A673 (cell line): ENCODE data around the gene VAMP4. TPM values are rescaled to one million over a fixed set of nuclear protein-coding genes. Genes with fewer than 3 reads are reported as not detected.

Source experiments
- BruUV-seq: library from RNA; stranded (reverse); fragments of 400-500 nt; replicated peaks from 2 replicates; lab custom pipeline; 2021; lab: Mats Ljungman, UMichigan
- CTCF ChIA-PET: fragments of 300-600 bp; sonication (Branson Sonifier 250); formaldehyde crosslinking; loops from one replicate; lab custom pipeline; 2022; ENCODE audit warnings: antibody characterized with exemption; lab: Charles Lee
- POLR2A ChIA-PET: fragments of 300-600 bp; sonication (Branson Sonifier 250); formaldehyde crosslinking; loops from one replicate; lab custom pipeline; 2022; ENCODE audit warnings: antibody characterized with exemption; ENCODE audit not compliant: low non-redundant PET; lab: Charles Lee
- DNase-seq: peaks from one replicate; pipeline ENCODE4 v3.0.0-alpha.2; 2015; ENCODE audit warnings: low spot score
- H3K27ac ChIP-seq: fragments of 200-600 bp; sonication (generic); 2 replicates; pipeline ENCODE4 v1.5.1; 2016; ENCODE audit warnings: mixed run types, low read depth, mild to moderate bottlenecking, mixed read lengths, antibody characterized with exemption, low read length; ENCODE audit not compliant: poor library complexity, severe bottlenecking
- H3K27me3 ChIP-seq: fragments of 200-600 bp; sonication (generic); replicated peaks from 2 replicates; pipeline ENCODE4 v1.6.1; 2017; ENCODE audit warnings: mixed run types, low read depth, mild to moderate bottlenecking, mixed read lengths, antibody characterized with exemption, low read length; ENCODE audit not compliant: insufficient read depth, poor library complexity
- H3K36me3 ChIP-seq: fragments of 200-600 bp; sonication (generic); 2 replicates; pipeline ENCODE4 v1.6.1; 2016; ENCODE audit warnings: mixed run types, mild to moderate bottlenecking, mixed read lengths, antibody characterized with exemption, low read length; ENCODE audit not compliant: insufficient read depth, poor library complexity, severe bottlenecking
- H3K4me1 ChIP-seq: fragments of 200-600 bp; sonication (generic); 2 replicates; pipeline ENCODE4 v1.6.1; 2017; ENCODE audit warnings: mixed run types, mild to moderate bottlenecking, mixed read lengths, antibody characterized with exemption, low read length; ENCODE audit not compliant: insufficient read depth, poor library complexity, severe bottlenecking
- H3K4me3 ChIP-seq: fragments of 200-600 bp; sonication (generic); 2 replicates; pipeline ENCODE4 v1.5.1; 2016; ENCODE audit warnings: low read depth, mixed run types, mild to moderate bottlenecking, mixed read lengths, low read length; ENCODE audit not compliant: poor library complexity, severe bottlenecking
- H3K9me3 ChIP-seq: fragments of 200-600 bp; sonication (generic); 2 replicates; pipeline ENCODE4 v1.6.1; 2016; ENCODE audit warnings: mixed run types, low read depth, mild to moderate bottlenecking, mixed read lengths, antibody characterized with exemption, low read length; ENCODE audit not compliant: poor library complexity, severe bottlenecking
- CTCF ChIP-seq: fragments of 300-800, 200-600 bp; sonication (generic); conservative IDR thresholded peaks from 2 replicates; pipeline ENCODE4 v1.5.1; 2017; ENCODE audit warnings: low read depth, mild to moderate bottlenecking, antibody characterized with exemption, low read length, moderate library complexity, mixed read lengths
- EZH2 ChIP-seq: fragments of 200-600 bp; sonication (generic); IDR thresholded peaks from 2 replicates; pipeline ENCODE4 v1.6.1; 2017; ENCODE audit warnings: borderline replicate concordance, low read depth, mild to moderate bottlenecking, mixed read lengths, antibody characterized with exemption, low read length; ENCODE audit not compliant: poor library complexity, severe bottlenecking
- intact Hi-C: fragments of 100-400 bp; cut with micrococcal nuclease; formaldehyde crosslinking; loops from one replicate; pipeline ENCODE4 v1.10.0; 2022; ENCODE audit not compliant: unreplicated experiment
- total RNA-seq: library from RNA; stranded (reverse); gene quantifications from 2 replicates; pipeline ENCODE4 v1.2.3, GENCODE V29; 2021

Gene VAMP4
- total RNA-seq, 1 experiment from 2014 or later, result 8.9 TPM

GRCh38 chr1:171683870-171684269 lies 58.0 kb downstream of the VAMP4 start:
- no peak for TF ChIP-seq CTCF
- no peak for TF ChIP-seq EZH2
- no peak for DNase-seq
- CTCF ChIA-PET, result no interaction called here
- H3K4me3 ChIP-seq, result no peak overlapping the region
- no peaks in the 10 kb centered on the region for H3K4me1 ChIP-seq
- H3K9me3 ChIP-seq, result no peaks in the 10 kb centered on the region
- intact Hi-C loops, result loop anchor here (2.0 kb wide), 1 partner anchor 19 kb away; no protein-coding TSS in a partner anchor
- BruUV-seq, result no TSS peak
- no peaks in the 10 kb centered on the region for H3K36me3 ChIP-seq
- H3K27ac ChIP-seq, result no peak overlapping the region
- H3K27me3 ChIP-seq, result no peaks in the 10 kb centered on the region
- POLR2A ChIA-PET, result no interaction called here

DNA sequence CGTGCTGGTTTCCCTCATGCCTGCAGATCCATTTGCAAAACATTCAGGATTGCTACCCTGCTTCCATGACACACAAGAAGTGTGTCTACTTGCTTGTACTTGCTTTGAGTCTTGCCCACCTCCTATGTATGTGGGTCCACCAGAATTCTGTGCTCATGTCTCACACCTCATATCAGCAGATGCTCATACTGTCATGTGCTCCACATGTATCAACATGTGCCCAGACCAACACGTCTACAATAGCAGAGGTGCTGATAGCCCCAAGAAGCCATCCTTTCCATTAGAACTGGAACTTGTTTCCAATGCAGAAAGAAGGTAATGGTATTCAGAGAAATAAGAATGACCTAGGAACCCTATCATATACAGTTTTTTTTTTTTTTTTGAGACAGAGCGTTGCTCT lies 61.5 kb downstream of the VAMP4 start:
- ChIA-PET CTCF (no interaction called here), POLR2A (no interaction called here)
- Histone ChIP-seq H3K27me3 (no peaks in the 10 kb centered on the region), H3K4me3 (no peak overlapping the region), H3K27ac (no peak overlapping the region), H3K36me3 (no peaks in the 10 kb centered on the region), H3K9me3 (no peaks in the 10 kb centered on the region), H3K4me1 (peaks cover 4% of the 10 kb centered on the region)
- intact Hi-C loops, result no loop called here
- DNase-seq, result no peak
- no TSS peak for BruUV-seq
- TF ChIP-seq EZH2 (no peak), CTCF (no peak)

DNA sequence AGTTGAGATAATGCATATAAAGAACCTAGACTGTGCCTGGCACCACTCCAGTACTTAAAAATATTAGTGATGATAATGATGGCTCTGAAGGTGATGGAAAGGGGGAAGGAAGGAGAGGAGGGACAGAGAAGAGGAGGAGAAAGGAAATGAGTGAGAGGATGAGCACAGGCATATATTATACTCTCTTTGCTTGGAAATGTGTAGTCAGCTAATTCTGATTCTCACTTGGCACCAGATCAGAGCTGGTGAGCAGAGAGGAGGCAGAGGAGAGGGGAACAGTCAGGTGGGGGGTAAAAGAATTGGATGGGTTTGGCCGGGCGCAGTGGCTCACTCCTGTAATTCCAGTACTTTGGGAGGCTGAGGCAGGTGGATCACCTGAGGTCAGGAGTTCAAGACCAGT lies 65.0 kb downstream of the VAMP4 start:
- Histone ChIP-seq H3K27me3 (no peaks in the 10 kb centered on the region), H3K4me3 (no peak overlapping the region), H3K4me1 (peaks cover 4% of the 10 kb centered on the region), H3K27ac (no peak overlapping the region), H3K9me3 (no peaks in the 10 kb centered on the region), H3K36me3 (no peaks in the 10 kb centered on the region)
- CTCF ChIA-PET, result interaction anchor here (0.6 kb wide), 1 partner anchor 191 kb away, joined by 4 read pairs; no protein-coding TSS in a partner anchor
- peak; percentile 44 for DNase-seq
- BruUV-seq, result no TSS peak
- TF ChIP-seq EZH2 (no peak), CTCF (no peak)
- POLR2A ChIA-PET, result no interaction called here
- intact Hi-C loops, result no loop called here
